ENCODE measurements around the gene MANSC1.
A peak's percentile ranks its signal among the peaks of the same experiment; 100 is the strongest.
"Not testable (repeated sequence)": the region's sequence is repeated elsewhere in the genome, so short reads cannot be mapped to it uniquely, and the experiment has no call there.

Gene MANSC1

GRCh38 chr12:12365446-12365802, 15.4 kb upstream of the MANSC1 start:
- no peak for DNase-seq

DNA sequence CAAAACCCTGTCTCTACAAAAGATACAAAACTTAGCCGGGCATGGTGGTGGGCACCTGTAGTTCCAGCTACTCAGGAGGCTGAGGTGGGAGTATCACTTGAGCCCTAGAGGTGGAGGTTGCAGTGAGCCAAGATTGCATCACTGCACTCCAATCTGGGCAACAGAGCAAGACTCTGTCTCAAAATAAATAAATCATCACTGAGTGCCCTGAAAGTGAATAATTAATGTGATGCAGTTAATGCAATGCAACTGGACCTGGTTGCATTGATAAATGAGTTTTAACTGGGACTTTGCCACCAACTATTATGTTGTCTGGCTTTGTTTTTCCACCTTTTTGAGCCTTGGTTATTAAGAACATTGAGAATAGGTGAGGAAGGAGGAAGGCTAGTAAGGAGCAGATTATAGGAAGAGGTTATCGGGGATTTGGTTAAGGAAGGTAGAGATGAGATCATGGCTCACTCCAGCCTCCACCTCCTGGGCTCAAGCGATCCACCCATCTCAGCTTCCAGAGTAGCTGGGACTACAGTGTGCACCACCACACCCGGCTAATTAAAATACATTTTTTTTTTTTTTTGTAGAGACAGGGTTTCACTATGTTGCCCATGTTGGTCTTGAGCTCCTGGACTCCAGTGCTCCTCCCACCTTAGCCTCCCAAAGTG, 14.9 kb upstream of the MANSC1 start:
- DNase-seq: no peak

DNA sequence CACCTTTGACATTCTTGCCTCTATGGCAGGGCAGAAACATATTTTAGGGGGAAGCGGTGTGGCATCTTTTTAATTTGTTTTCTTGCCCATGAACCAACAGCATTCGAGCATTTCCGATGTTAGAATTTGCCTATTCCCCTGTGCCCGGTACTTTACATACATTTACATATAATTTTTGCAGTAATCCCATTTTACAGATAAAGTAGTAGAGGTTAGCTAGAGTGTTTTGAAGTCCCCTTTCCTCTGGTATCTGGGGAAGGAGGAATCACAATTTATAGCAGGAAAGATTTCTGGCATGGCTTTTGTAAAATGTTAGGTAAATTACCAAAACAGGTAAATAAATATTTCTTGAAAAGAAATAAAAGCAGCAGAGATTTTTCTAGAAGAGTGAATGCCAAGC, 8.5 kb upstream of the MANSC1 start:
- no peak for DNase-seq

DNA sequence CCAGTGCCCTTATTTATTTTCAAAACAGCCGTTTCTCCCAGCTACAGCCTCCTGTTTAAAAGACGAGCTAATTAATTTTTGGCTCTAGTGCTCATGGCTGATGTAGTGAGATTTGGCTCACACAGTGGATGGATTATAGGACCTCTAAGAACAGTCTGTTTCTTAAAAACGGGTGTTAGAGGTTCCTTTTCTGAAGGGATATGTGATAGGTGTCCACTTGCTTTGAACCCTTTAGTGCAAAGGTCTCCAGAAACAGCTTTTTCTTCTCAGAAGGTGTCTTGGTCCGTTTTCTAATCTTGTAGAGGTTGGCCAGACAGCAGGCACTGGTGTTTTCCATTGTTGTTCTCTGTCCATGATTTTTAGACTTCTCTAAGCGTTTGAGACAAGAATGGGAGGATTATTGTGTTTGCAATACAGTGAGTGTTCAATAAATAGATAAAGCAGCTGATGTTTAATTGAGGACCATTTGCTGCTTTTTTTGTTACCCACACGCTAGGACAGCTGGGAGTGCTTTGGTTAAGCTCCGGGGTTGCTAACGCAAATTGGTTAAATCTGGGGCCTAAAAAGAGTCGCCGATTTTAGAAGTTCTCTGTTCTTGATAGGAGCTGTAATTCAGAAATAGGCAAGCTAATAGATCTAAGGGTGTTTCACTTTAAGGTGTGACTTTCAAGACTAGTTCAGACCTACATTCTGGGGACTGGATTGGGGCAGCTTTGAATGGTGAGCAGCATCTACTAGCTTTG, 7.8 kb upstream of the MANSC1 start:
- DNase-seq: no peak

GRCh38 chr12:12356896-12357718, 7.1 kb upstream of the MANSC1 start, which contains the start of gene BORCS5:
Gene BORCS5 (plus strand): TSS chr12:12357078. CDS start chr12:12357452, 374 bp downstream.
- DNase-seq: peak; percentile 95

DNA sequence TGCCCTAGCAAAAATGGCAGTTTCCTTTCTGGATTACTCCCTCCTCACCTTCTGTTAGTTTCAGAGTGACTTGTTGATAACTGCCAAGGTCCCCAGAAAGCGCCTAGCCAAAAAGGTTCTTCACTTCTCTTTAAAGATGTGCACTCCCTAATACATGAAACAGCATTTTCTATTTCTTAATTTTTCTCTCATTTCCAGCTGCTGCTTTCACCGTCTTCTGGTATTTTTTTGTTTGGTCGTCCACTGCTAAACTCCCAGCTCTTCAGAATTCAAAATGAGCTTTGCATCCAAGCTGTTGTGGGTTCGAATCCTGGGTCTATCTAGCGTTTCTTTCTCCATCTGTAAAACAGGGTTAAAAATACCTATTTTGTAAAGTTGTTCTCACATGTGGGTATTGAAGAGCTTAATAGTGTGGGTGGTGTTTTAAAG, 6.4 kb upstream of the MANSC1 start:
- no peak for DNase-seq

GRCh38 chr12:12353807-12354206, 3.8 kb upstream of the MANSC1 start:
- DNase-seq: no peak

DNA sequence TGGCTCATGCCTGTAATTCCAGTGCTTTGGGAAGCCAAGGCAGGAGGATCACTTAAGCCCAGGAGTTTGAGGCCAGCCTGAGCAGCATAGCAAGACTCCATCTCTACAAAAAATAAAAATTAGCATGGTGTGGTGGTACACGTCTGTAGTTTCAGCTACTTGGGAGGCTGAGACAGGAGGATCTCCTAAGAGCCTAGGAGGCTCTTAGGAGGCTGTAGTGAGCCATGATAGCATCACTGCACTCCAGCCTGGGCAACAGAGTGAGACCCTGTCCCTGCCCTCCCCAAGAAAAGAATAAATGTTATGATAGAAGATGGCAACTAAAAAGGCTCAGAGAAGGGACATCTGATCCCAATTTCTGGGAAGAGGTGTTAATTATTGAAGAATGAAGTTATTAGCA, 3.2 kb upstream of the MANSC1 start:
- no peak for DNase-seq

DNA sequence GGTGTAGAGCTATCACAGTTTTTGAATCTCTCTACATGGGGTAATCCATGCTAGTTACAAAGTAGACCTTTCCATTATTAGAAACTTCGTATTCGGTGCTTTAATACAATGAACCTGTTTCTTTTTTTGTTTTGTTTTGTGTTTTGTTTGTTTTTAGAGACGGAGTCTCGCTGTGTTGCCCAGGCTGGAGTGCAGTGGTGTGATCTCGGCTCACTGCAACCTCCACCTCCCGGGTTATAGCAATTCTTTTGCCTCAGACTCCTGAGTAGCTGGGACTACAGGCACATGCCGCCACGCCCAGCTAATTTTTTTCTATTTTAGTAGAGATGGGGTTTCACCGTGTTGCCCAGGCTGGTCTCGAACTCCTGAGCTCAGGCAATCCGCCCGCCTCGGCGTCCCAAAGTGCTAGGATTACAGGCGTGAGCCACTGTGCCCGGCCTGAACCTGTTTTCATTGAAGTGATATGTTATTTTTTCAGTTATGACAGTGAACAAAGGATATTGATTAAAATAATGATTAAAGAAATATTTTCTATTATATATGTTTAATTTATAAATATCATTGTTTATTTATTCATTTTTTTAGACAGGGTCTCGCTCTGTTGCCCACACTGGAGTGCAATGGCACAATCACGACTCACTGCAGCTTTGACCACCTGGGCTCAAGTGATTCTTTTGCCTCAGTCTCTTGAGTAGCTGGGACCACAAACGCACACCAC, 1.6 kb upstream of the MANSC1 start:
- DNase-seq: not testable (repeated sequence)

DNA sequence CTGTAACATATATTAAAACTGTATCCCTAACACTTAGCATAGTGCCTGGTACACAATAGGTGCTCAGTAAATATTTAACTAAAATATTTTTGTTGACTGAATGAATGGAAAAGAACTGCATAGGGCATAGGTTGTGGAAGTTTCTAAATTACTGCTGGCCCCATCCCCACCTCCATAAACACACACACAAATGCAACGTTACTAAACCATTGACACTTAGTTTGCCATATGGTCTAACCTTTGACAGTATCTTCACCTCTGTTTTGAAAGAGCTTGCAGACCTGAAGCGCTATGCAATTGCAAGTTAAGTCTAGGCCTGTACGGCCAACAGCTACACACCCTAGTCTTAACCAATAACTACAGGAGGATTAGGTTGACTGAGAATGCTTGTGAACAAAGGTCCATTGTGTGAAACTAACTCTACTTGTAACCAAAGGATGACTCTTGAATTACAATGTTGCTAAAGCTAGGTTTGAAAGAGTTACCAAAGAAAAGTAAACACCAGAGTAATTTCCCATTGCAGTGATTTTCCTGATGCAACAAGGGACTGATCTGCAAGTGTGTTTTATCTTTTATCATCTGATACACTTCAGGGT, 924 bp upstream of the MANSC1 start:
- no peak for DNase-seq

GRCh38 chr12:12338527-12339168, 11.4 kb downstream of the MANSC1 start:
- no peak for DNase-seq

DNA sequence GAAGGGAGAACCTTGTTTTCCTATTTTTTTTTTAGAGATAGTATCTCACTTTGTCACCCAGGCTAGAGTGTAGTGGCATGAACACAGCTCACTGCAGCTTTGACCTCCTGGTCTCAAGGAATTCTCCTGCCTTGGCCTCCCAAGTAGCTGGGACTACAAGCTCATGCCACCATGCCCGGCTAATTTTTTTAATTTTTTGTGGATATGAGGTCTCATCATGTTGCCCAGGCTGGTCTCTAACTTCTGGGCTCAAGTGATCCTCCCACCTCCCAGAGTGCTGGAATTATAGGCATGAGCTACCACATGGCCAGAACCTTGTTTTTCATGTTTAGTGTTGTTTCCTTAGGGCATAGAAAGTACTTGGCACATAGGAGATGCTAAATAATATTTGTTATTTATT, 13.5 kb downstream of the MANSC1 start:
- no peak for DNase-seq

- DNase-seq: no peak
Observed at GRCh38 chr12:12336049-12336411, 14.0 kb downstream of the MANSC1 start.

DNA sequence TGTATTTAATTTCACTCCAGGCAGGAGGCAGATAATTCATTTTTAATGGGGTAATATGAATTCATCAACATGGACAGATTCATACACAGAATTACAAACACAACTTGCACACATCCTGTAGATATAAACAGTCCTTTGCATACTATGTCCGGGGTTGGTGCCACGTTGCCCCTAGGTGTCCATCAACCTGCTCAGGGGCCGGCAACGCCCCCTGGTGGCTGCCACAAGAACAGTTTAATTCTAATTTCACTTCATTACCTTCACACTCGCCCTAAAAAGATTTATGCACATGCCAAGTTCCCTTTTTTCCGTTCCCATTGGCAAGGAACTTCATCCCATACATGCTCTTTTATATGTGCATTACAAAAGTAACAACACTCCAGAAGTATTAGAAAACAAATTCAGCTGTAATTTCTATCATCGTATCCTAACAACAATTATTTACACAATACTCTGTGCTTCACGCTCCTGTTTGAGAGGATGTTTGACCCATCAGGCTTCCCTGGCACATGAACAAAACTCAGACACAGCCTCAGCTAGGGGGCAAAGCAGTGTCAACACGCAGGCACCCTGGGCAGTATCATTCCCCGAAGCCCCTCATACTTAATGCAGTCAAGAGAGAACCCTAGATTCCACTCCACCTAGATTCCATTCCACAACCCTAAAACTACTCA, 15.5 kb downstream of the MANSC1 start:
- DNase-seq: no peak

DNA sequence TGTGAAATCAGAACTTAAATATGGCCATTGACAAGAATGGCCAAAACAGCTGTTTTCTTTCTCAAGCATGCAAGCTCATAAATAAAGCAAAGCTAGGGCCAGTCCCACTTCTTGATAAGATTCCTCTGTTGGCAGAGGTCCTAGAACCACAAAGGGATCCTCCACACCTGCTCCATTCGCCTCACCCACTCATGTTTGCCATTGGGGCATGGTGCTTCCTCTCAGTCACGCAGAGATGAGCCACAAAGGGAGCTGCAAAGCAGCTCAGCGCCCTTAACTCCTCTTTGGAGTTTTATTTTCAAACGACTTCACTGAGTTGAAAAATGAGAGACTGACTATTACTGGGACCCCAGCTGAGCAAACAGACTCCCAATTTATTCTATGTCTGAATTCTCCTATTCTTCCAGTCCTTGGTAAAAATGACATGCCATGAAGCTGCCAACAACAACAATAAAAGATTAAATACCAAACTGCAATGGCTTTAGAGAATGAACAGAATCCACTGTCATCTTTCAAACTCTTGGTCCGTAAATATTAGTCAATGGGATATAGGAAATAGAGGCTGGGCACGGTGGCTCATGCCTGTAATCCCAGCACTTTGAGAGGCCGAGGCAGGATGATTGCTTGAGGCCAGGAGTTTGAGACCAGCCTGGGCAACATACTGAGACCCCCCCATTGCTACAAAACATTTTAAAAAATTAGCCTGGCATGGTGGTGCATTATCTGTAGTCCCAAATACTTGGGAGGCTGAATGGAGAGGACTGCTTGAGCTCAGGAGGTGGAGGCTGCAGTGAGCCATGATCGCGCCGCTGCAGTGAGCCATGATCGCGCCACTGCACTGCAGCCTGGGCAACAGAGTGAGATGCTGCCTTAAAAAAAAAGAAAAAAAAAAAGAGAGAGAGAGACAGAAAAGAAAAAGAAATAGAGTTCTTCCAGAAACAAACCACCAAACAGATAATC, 16.4 kb downstream of the MANSC1 start:
- DNase-seq: no peak

DNA sequence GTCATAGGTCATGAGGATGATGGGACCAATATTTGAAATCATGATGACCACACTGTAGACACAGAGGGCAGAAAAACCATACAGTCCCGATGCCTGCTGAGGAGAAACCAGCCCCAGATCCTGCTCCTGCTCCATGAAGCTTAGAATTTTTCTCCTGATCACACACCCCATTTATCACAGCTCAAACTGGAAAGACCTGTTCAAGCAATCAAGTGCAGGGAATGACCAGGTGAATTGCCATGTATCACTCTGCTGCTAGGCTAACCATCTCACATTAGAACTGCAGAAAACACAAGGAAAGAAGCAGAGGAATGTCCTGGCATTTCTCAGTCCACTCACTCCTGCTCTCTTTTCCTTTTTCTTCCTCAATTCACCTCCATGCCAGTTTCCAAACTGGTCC, 18.1 kb downstream of the MANSC1 start:
- no peak for DNase-seq

DNA sequence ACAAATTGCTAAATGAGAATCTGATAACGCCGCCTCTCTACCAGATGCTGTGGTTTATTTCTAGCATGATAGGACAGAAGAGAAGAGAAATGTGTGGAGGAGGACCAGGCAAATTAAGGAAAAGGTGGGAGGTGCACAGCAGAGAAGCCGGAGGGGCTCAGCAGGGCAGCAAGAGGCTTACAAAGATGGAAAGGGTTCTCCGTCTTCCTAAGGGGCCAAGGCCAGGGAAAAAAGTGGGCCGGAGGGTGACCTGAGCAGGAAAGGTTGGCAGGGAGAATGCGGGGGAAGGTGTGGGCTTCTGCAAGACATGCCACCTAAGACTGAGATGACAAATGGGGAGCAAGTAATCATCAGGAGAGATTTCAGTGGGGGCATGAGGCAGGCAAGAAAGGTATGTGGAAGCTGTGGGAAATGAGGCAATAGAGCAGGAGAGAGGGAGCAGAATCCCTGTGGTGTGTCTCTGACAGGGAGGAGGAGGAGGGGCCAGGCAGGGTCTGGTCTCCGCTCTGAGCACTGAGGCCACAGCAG, 18.7 kb downstream of the MANSC1 start:
- DNase-seq: no peak

DNA sequence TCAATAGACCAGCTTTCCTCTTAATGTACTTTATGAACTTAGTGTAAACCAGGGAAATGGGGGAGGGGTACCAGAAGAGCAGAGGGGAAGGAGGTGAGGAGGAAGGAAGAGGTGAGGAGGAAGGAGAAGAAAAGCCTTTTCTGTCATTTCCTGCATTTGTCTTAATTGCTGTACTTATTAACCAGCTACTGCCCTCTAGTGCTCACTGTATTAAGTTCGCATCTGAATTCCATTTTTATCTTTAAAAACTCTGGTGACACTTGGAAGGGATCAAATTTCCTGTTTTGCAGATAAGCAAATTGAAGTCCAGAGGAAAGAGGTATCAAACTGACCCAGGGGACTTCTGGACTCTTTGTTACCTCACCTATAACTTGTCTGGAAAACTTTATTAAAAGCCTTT, 22.2 kb downstream of the MANSC1 start:
- no peak for DNase-seq

GRCh38 chr12:12326262-12326661, 23.8 kb downstream of the MANSC1 start:
- no peak for DNase-seq

DNA sequence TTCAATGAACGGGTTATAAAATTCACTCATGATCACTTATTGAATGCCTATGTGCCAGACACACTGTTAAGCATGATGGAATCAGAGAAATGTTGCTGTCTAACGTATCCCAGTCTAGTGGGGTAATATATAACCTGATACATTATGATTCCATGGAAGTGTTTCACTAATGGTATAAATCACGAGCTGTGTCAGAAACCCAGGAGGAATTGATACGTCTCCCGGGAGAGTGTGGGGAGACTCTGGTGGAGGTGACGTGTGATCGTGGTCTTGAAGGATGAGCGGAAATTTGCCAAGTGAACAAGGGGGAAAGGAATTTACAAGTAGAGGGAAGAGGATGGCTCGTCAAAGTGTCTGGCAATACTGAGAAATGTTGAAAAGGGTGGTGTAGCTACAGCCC, 26.5 kb downstream of the MANSC1 start:
- no peak for DNase-seq

All from left hindlimb (tissue), 1 donor.